Uterus (tissue), 2 donors: ENCODE results near the gene ARHGEF26.

Source experiments
- CTCF ChIP-seq, 4 experiments: fragments of 200-600 bp in 2 of 4; fragments of 450-650 bp in 2 of 4; sonication (generic) in 2 of 4; IDR thresholded peaks; one replicate each; pipeline ENCODE4 v1.5.1; 2016 to 2019; ENCODE audit warnings: antibody characterized with exemption in 4 of 4, mild to moderate bottlenecking in 2 of 4, moderate library complexity in 1 of 4
- POLR2A ChIP-seq, 2 donors: fragments of 450-650 bp; IDR thresholded peaks; one replicate each; pipeline ENCODE4 v1.6.1; 2016; ENCODE audit warnings: antibody characterized with exemption in 2 of 2, mild to moderate bottlenecking in 1 of 2, moderate library complexity in 1 of 2

- no peak for TF ChIP-seq CTCF (IDR thresholded peaks at IDR 0.05)
- TF ChIP-seq POLR2A (IDR thresholded peaks at IDR 0.05): no peak
Measured at GRCh38 chr3:154144825-154145465, 23.8 kb downstream of the ARHGEF26 start.
